ENCODE data around the gene NGB.
A peak's percentile ranks its signal among the peaks of the same experiment; 100 is the strongest.

GRCh38 chr14:77245820-77246219, 25.2 kb downstream of the NGB start:
- TF ChIP-seq CTCF (conservative IDR thresholded peaks at IDR 0.05; ENCODE audit: low read length) (peak; percentile 32; the same call in 1 of the 2 replicates), EZH2phosphoT487 (IDR thresholded peaks at IDR 0.05; ENCODE audit: borderline replicate concordance) (no peak)

Measured in Loucy (cell line).